Measurements from ENCODE around the gene SLC25A33.

GRCh38 chr1:9603307-9603706 lies 64.0 kb downstream of the SLC25A33 start:
- TF ChIP-seq EZH2 (IDR thresholded peaks at IDR 0.05; ENCODE audit: low read length, unreplicated experiment), result no peak
- no peak for TF ChIP-seq CTCF (conservative IDR thresholded peaks at IDR 0.05; ENCODE audit: low read depth, low read length)
- TF ChIP-seq EZH2phosphoT487 (IDR thresholded peaks at IDR 0.05; ENCODE audit: borderline replicate concordance, low read length), result no peak

Measured in PC-3 (cell line).